ENCODE measurements around the gene GNMT. TPM values are rescaled to one million over a fixed set of nuclear protein-coding genes. Genes with fewer than 3 reads are reported as not detected.
A peak's percentile ranks its signal among the peaks of the same experiment; 100 is the strongest.

Gene GNMT
- total and polyA plus RNA-seq, 10 of the 15 experiments (the other 5 are each of a cell fraction or from before 2014, with no cell fraction given): 0.27 to 1.1 (median 0.39) TPM

DNA sequence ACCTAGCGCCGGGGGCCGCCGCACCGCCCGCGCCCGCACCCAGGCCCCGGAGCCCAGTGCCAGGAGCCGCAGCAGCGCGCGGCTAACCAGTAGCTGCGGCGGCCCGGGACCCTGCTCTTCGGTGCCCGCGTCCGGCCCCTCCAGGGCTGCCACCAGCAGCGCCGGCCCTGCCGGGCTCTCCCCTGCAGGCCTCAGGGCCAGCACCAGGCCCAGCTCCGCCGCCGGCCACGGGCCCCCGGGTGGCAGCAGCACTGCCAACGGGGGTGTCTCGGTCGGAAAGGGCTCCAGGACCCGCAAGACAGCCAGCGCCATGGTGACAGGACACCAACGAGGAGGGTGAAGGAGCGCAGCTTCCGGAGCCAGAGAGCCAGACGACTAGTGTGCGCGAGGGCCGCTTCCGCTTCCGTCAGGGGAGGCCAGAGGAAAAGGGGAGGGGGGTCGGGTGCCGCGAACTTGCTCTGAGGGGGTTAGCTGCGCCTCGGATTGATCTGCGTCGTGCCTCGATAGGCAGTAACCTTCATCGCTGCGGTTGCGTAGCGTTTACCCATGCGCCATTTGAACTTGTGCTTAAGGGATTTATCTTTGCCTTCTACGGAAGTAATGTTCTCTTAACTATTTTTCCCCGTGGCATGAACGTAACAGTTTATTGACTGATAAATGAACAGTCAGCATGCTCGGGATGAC, 18.4 kb downstream of the GNMT start, which contains the start of gene PEX6 (continued):
- TF ChIP-seq WRNIP1 (IDR thresholded peaks at IDR 0.05; ENCODE audit: borderline replicate concordance, low read depth, low read length) (no peak), ZBED1 (IDR thresholded peaks at IDR 0.05; ENCODE audit: borderline replicate concordance) (no peak), POLR2AphosphoS2 (IDR thresholded peaks at IDR 0.05; ENCODE audit: low read depth, low read length) (peak; percentile 85), CREM (IDR thresholded peaks at IDR 0.05; ENCODE audit: low read depth) (peak; percentile 72), STAT3 (IDR thresholded peaks at IDR 0.05; ENCODE audit: low read depth, low read length) (no peak), RAD51 (IDR thresholded peaks at IDR 0.05) (no peak), TCF7 (IDR thresholded peaks at IDR 0.05; ENCODE audit: borderline replicate concordance) (no peak), MXI1 (IDR thresholded peaks at IDR 0.05; ENCODE audit: low read depth, low read length) (no peak; the same call in 1 of the 2 replicates), SKIL (IDR thresholded peaks at IDR 0.05; ENCODE audit: low read depth, poor library complexity, severe bottlenecking) (no peak), GABPA (IDR thresholded peaks at IDR 0.05; ENCODE audit: low read depth) (peak; percentile 90), LARP7 (IDR thresholded peaks at IDR 0.05) (peak; percentile 94), IKZF2 (IDR thresholded peaks at IDR 0.05) (no peak; a peak in 1 of 4 replicates), NR2F1 (conservative IDR thresholded peaks at IDR 0.05) (0 out of 2 replicates have a peak, but pooled peaks have one; percentile 29), NFIC (IDR thresholded peaks at IDR 0.05; ENCODE audit: low read depth, low read length) (no peak; the same call in 1 of the 2 replicates), SMAD5 (IDR thresholded peaks at IDR 0.05; ENCODE audit: low read depth) (peak; percentile 80), RUNX3 (IDR thresholded peaks at IDR 0.05; ENCODE audit: low read length) (peak; percentile 88), SP1 (IDR thresholded peaks at IDR 0.05; ENCODE audit: low read depth, low read length) (peak; percentile 17), SRF (IDR thresholded peaks at IDR 0.05; ENCODE audit: low read depth in 2 of 2, low read length in 2 of 2) (no peak), HDAC6 (IDR thresholded peaks at IDR 0.05; ENCODE audit: unreplicated experiment) (no peak), CHD4 (IDR thresholded peaks at IDR 0.05) (no peak)
- TF ChIP-seq, protein P1, sequence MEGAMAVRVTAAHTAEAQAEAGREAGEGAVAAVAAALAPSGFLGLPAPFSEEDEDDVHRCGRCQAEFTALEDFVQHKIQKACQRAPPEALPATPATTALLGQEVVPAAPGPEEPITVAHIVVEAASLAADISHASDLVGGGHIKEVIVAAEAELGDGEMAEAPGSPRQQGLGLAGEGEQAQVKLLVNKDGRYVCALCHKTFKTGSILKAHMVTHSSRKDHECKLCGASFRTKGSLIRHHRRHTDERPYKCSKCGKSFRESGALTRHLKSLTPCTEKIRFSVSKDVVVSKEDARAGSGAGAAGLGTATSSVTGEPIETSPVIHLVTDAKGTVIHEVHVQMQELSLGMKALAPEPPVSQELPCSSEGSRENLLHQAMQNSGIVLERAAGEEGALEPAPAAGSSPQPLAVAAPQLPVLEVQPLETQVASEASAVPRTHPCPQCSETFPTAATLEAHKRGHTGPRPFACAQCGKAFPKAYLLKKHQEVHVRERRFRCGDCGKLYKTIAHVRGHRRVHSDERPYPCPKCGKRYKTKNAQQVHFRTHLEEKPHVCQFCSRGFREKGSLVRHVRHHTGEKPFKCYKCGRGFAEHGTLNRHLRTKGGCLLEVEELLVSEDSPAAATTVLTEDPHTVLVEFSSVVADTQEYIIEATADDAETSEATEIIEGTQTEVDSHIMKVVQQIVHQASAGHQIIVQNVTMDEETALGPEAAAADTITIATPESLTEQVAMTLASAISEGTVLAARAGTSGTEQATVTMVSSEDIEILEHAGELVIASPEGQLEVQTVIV (IDR thresholded peaks at IDR 0.05; ENCODE audit: borderline replicate concordance, partially characterized antibody): peak; percentile 65
- TF ChIP-seq, protein P2, sequence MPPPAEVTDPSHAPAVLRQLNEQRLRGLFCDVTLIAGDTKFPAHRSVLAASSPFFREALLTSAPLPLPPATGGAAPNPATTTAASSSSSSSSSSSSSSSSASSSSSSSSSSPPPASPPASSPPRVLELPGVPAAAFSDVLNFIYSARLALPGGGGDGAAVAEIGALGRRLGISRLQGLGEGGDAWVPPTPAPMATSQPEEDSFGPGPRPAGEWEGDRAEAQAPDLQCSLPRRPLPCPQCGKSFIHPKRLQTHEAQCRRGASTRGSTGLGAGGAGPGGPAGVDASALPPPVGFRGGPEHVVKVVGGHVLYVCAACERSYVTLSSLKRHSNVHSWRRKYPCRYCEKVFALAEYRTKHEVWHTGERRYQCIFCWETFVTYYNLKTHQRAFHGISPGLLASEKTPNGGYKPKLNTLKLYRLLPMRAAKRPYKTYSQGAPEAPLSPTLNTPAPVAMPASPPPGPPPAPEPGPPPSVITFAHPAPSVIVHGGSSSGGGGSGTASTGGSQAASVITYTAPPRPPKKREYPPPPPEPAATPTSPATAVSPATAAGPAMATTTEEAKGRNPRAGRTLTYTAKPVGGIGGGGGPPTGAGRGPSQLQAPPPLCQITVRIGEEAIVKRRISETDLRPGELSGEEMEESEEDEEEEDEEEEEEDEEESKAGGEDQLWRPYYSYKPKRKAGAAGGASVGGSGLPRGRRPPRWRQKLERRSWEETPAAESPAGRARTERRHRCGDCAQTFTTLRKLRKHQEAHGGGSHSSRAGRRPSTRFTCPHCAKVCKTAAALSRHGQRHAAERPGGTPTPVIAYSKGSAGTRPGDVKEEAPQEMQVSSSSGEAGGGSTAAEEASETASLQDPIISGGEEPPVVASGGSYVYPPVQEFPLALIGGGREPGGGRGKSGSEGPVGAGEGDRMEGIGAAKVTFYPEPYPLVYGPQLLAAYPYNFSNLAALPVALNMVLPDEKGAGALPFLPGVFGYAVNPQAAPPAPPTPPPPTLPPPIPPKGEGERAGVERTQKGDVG (CRISPR knock-in tag; IDR thresholded peaks at IDR 0.05): no peak
